OCI-LY1 (cell line): ENCODE results near the gene CASZ1.

Source experiments
- CTCF ChIP-seq: fragments of 200-600 bp; sonication (generic), shearing (Covaris generic); IDR thresholded peaks from 2 replicates; pipeline ENCODE4 v1.5.1; 2017; ENCODE audit warnings: mild to moderate bottlenecking, antibody characterized with exemption, low read length, moderate library complexity, mixed read lengths
- EZH2 ChIP-seq: fragments of 200-600 bp; sonication (generic), shearing (Covaris generic); IDR thresholded peaks from 2 replicates; pipeline ENCODE4 v1.8.0; 2017; ENCODE audit warnings: borderline replicate concordance, mixed run types, mild to moderate bottlenecking, antibody characterized with exemption, low read length, moderate library complexity, mixed read lengths

- TF ChIP-seq CTCF = no peak
- no peak for TF ChIP-seq EZH2
Measured at GRCh38 chr1:10722803-10723202, 73.6 kb downstream of the CASZ1 start.
